A673 (cell line): Measurements from ENCODE around the gene GEMIN4. TPM values are rescaled to one million over a fixed set of nuclear protein-coding genes. Genes with fewer than 3 reads are reported as not detected.

Experiments used
- BruUV-seq: library from RNA; stranded (reverse); fragments of 400-500 nt; replicated peaks from 2 replicates; lab custom pipeline; 2021; lab: Mats Ljungman, UMichigan
- CTCF ChIA-PET: fragments of 300-600 bp; sonication (Branson Sonifier 250); formaldehyde crosslinking; loops from one replicate; lab custom pipeline; 2022; ENCODE audit warnings: antibody characterized with exemption; lab: Charles Lee
- POLR2A ChIA-PET: fragments of 300-600 bp; sonication (Branson Sonifier 250); formaldehyde crosslinking; loops from one replicate; lab custom pipeline; 2022; ENCODE audit warnings: antibody characterized with exemption; ENCODE audit not compliant: low non-redundant PET; lab: Charles Lee
- DNase-seq: peaks from one replicate; pipeline ENCODE4 v3.0.0-alpha.2; 2015; ENCODE audit warnings: low spot score
- H3K27ac ChIP-seq: fragments of 200-600 bp; sonication (generic); 2 replicates; pipeline ENCODE4 v1.5.1; 2016; ENCODE audit warnings: mixed run types, low read depth, mild to moderate bottlenecking, mixed read lengths, antibody characterized with exemption, low read length; ENCODE audit not compliant: poor library complexity, severe bottlenecking
- H3K27me3 ChIP-seq: fragments of 200-600 bp; sonication (generic); replicated peaks from 2 replicates; pipeline ENCODE4 v1.6.1; 2017; ENCODE audit warnings: mixed run types, low read depth, mild to moderate bottlenecking, mixed read lengths, antibody characterized with exemption, low read length; ENCODE audit not compliant: insufficient read depth, poor library complexity
- H3K36me3 ChIP-seq: fragments of 200-600 bp; sonication (generic); 2 replicates; pipeline ENCODE4 v1.6.1; 2016; ENCODE audit warnings: mixed run types, mild to moderate bottlenecking, mixed read lengths, antibody characterized with exemption, low read length; ENCODE audit not compliant: insufficient read depth, poor library complexity, severe bottlenecking
- H3K4me1 ChIP-seq: fragments of 200-600 bp; sonication (generic); 2 replicates; pipeline ENCODE4 v1.6.1; 2017; ENCODE audit warnings: mixed run types, mild to moderate bottlenecking, mixed read lengths, antibody characterized with exemption, low read length; ENCODE audit not compliant: insufficient read depth, poor library complexity, severe bottlenecking
- H3K4me3 ChIP-seq: fragments of 200-600 bp; sonication (generic); 2 replicates; pipeline ENCODE4 v1.5.1; 2016; ENCODE audit warnings: low read depth, mixed run types, mild to moderate bottlenecking, mixed read lengths, low read length; ENCODE audit not compliant: poor library complexity, severe bottlenecking
- H3K9me3 ChIP-seq: fragments of 200-600 bp; sonication (generic); 2 replicates; pipeline ENCODE4 v1.6.1; 2016; ENCODE audit warnings: mixed run types, low read depth, mild to moderate bottlenecking, mixed read lengths, antibody characterized with exemption, low read length; ENCODE audit not compliant: poor library complexity, severe bottlenecking
- CTCF ChIP-seq: fragments of 300-800, 200-600 bp; sonication (generic); conservative IDR thresholded peaks from 2 replicates; pipeline ENCODE4 v1.5.1; 2017; ENCODE audit warnings: low read depth, mild to moderate bottlenecking, antibody characterized with exemption, low read length, moderate library complexity, mixed read lengths
- EZH2 ChIP-seq: fragments of 200-600 bp; sonication (generic); IDR thresholded peaks from 2 replicates; pipeline ENCODE4 v1.6.1; 2017; ENCODE audit warnings: borderline replicate concordance, low read depth, mild to moderate bottlenecking, mixed read lengths, antibody characterized with exemption, low read length; ENCODE audit not compliant: poor library complexity, severe bottlenecking
- intact Hi-C: fragments of 100-400 bp; cut with micrococcal nuclease; formaldehyde crosslinking; loops from one replicate; pipeline ENCODE4 v1.10.0; 2022; ENCODE audit not compliant: unreplicated experiment
- total RNA-seq: library from RNA; stranded (reverse); gene quantifications from 2 replicates; pipeline ENCODE4 v1.2.3, GENCODE V29; 2021

Gene GEMIN4
- total RNA-seq, 1 experiment from 2014 or later: 58.7 TPM

- Histone ChIP-seq H3K9me3 (no peaks in the 10 kb centered on the region), H3K36me3 (peaks cover 73% of the 10 kb centered on the region), H3K4me3 (no peak overlapping the region), H3K27ac (no peak overlapping the region), H3K4me1 (no peaks in the 10 kb centered on the region), H3K27me3 (no peaks in the 10 kb centered on the region)
- BruUV-seq: no TSS peak
- POLR2A ChIA-PET: interaction anchor here (0.6 kb wide), 1 partner anchor 347 kb away, joined by 4 read pairs; no protein-coding TSS in a partner anchor
- CTCF ChIA-PET: no interaction called here
- intact Hi-C loops: no loop called here
- no peak for DNase-seq
- no peak for TF ChIP-seq CTCF
- no peak for TF ChIP-seq EZH2
These were observed 5.9 kb downstream of the GEMIN4 start for GRCh38 chr17:746181-746580.

GRCh38 chr17:745406-745805 lies 6.7 kb downstream of the GEMIN4 start:
- Histone ChIP-seq H3K4me3 (no peak overlapping the region), H3K9me3 (no peaks in the 10 kb centered on the region), H3K27me3 (no peaks in the 10 kb centered on the region), H3K27ac (no peak overlapping the region), H3K36me3 (peaks cover 78% of the 10 kb centered on the region), H3K4me1 (no peaks in the 10 kb centered on the region)
- intact Hi-C loops: no loop called here
- CTCF ChIA-PET: no interaction called here
- POLR2A ChIA-PET: interaction anchor here (0.6 kb wide), 1 partner anchor 347 kb away, joined by 4 read pairs; no protein-coding TSS in a partner anchor
- DNase-seq: no peak
- TF ChIP-seq EZH2: no peak
- TF ChIP-seq CTCF: no peak
- no TSS peak for BruUV-seq

GRCh38 chr17:744937-745336 lies 7.1 kb downstream of the GEMIN4 start:
- Histone ChIP-seq H3K4me3 (no peak overlapping the region), H3K4me1 (no peaks in the 10 kb centered on the region), H3K36me3 (peaks cover 82% of the 10 kb centered on the region), H3K27me3 (no peaks in the 10 kb centered on the region), H3K9me3 (no peaks in the 10 kb centered on the region), H3K27ac (no peak overlapping the region)
- TF ChIP-seq EZH2: no peak
- no peak for TF ChIP-seq CTCF
- ChIA-PET POLR2A (no interaction called here), CTCF (no interaction called here)
- DNase-seq: no peak
- intact Hi-C loops: no loop called here
- no TSS peak for BruUV-seq
